ENCODE results near the gene NUP93. TPM values are rescaled to one million over a fixed set of nuclear protein-coding genes. Genes with fewer than 3 reads are reported as not detected.

NUP93 gene
- total RNA-seq, 4 donors from 2014 or later, result 21.6 to 55.5 (median 37.7) TPM

- no peak for DNase-seq (ENCODE audit: low spot score)
- ATAC-seq (ENCODE audit: low FRiP score), result no peak
- no peak for TF ChIP-seq CTCF (IDR thresholded peaks at IDR 0.05)
Measured at GRCh38 chr16:56844056-56844455, 114.1 kb downstream of the NUP93 start.

- TF ChIP-seq CTCF (IDR thresholded peaks at IDR 0.05), result no peak
- DNase-seq (ENCODE audit: low spot score) (no peak), ATAC-seq (ENCODE audit: low FRiP score) (no peak)
Measured at GRCh38 chr16:56847173-56847910, 117.4 kb downstream of the NUP93 start.

GRCh38 chr16:56848029-56848936 lies 118.4 kb downstream of the NUP93 start:
- ATAC-seq (ENCODE audit: low FRiP score), result peak; percentile 35
- TF ChIP-seq CTCF (IDR thresholded peaks at IDR 0.05), result no peak
- DNase-seq (ENCODE audit: low spot score), result no peak

GRCh38 chr16:56848955-56849689 lies 119.2 kb downstream of the NUP93 start:
- DNase-seq (ENCODE audit: low spot score) (no peak), ATAC-seq (ENCODE audit: low FRiP score) (peak; percentile 80)
- no peak for TF ChIP-seq CTCF (IDR thresholded peaks at IDR 0.05)

- no peak for ATAC-seq (ENCODE audit: low FRiP score)
- no peak for DNase-seq (ENCODE audit: low spot score)
- TF ChIP-seq CTCF (IDR thresholded peaks at IDR 0.05), result no peak
Measured at GRCh38 chr16:56849690-56850680, 120.1 kb downstream of the NUP93 start.
